K562 (cell line): ENCODE data around the gene COP1. TPM values are rescaled to one million over a fixed set of nuclear protein-coding genes. Genes with fewer than 3 reads are reported as not detected.

Source experiments
- ATAC-seq: fragments of 200-7000 bp; cut with Tn5 transposase; 3 replicates; pipeline ENCODE4 v1.9.1; 2020; ENCODE audit warnings: moderate library complexity
- BruUV-seq: library from RNA; stranded (reverse); fragments of 400-500 nt; replicated peaks from 2 replicates; lab custom pipeline; 2021; lab: Mats Ljungman, UMichigan
- CTCF ChIA-PET: fragments of 300-600 bp; formaldehyde crosslinking; extraction: SDS; loops from one replicate; lab custom pipeline; 2021; ENCODE audit warnings: low intra/inter-chr PET ratio; lab: Yijun Ruan, JAX
- POLR2A ChIA-PET: fragments of 300-600, 350-650 bp; sonication (Branson Sonifier 250); formaldehyde crosslinking; extraction: SDS; loops from one replicate; lab custom pipeline; 2021; ENCODE audit warnings: antibody characterized with exemption, inconsistent platforms; lab: Yijun Ruan, JAX
- DNase-seq, 4 experiments: peaks; one replicate each; pipeline versions ENCODE4 v3.0.0 to v3.0.0-alpha.2; 2011 to 2018; ENCODE audit warnings: low spot score in 3 of 4, mixed read lengths in 3 of 4; ENCODE audit errors: extremely low read depth in 1 of 4
- FAIRE-seq: peaks from 2 replicates; lab custom pipeline; 2011; peaks lifted over from hg19 to GRCh38; lab: Jason Lieb, UNC
- H2AFZ ChIP-seq: 2 replicates; pipeline ENCODE4 v1.6.0; 2011; ENCODE audit warnings: low read depth, low read length, control low read depth, inconsistent platforms
- H3K27ac ChIP-seq: fragments of 200-600 bp; 3 replicates; pipeline ENCODE4 v1.8.0; 2011; ENCODE audit warnings: low read depth, mild to moderate bottlenecking, control low read depth, inconsistent platforms, low read length, moderate library complexity, mixed read lengths; ENCODE audit errors: extremely low read depth
- H3K27me3 ChIP-seq, 2 experiments: fragments of 300-600 bp in 1 of 2; 2 replicates in 1 of 2; 3 replicates in 1 of 2; pipeline versions ENCODE4 v1.6.0 to v1.8.0; 2011; ENCODE audit warnings: inconsistent platforms in 2 of 2, low read length in 2 of 2, mild to moderate bottlenecking in 1 of 2, mixed read lengths in 1 of 2, moderate library complexity in 1 of 2; ENCODE audit not compliant: control insufficient read depth in 2 of 2, insufficient read depth in 2 of 2
- H3K36me3 ChIP-seq: fragments of 300-600 bp; 3 replicates; pipeline ENCODE4 v1.8.0; 2011; ENCODE audit warnings: mild to moderate bottlenecking, low read length, inconsistent platforms; ENCODE audit not compliant: control insufficient read depth, insufficient read depth
- H3K4me1 ChIP-seq, 2 experiments: fragments of 200-600 bp in 1 of 2; replicated peaks in 1 of 2; 2 replicates in 1 of 2; 3 replicates in 1 of 2; pipeline versions ENCODE4 v1.5.1 to v1.8.0; 2011; ENCODE audit warnings: inconsistent platforms in 2 of 2, low read length in 2 of 2, mild to moderate bottlenecking in 1 of 2, mixed read lengths in 1 of 2, moderate library complexity in 1 of 2; ENCODE audit not compliant: control insufficient read depth in 2 of 2, insufficient read depth in 2 of 2
- H3K4me2 ChIP-seq: 2 replicates; pipeline ENCODE4 v1.6.1; 2011; ENCODE audit warnings: low read length, control low read depth, inconsistent platforms, mixed read lengths; ENCODE audit not compliant: insufficient read depth
- H3K4me3 ChIP-seq: fragments of 200-600 bp; sonication (generic), shearing (Covaris generic); 2 replicates; pipeline ENCODE4 v1.5.1; 2016; ENCODE audit warnings: control low read depth, inconsistent platforms
- H3K79me2 ChIP-seq: fragments of 200-600 bp; 3 replicates; pipeline ENCODE4 v1.8.0; 2011; ENCODE audit warnings: low read length, inconsistent platforms; ENCODE audit not compliant: control insufficient read depth, insufficient read depth
- H3K9ac ChIP-seq, 2 experiments: 2 replicates each; pipeline versions ENCODE4 v1.6.0 to v1.6.1; 2011; ENCODE audit warnings: low read depth in 2 of 2, low read length in 2 of 2, control low read depth in 1 of 2, inconsistent platforms in 1 of 2, mild to moderate bottlenecking in 1 of 2, mixed read lengths in 1 of 2; ENCODE audit not compliant: insufficient read depth in 1 of 2
- H3K9me1 ChIP-seq: one replicate; pipeline ENCODE4 v1.6.0; 2011; ENCODE audit warnings: inconsistent platforms, mild to moderate bottlenecking, low read length, moderate library complexity; ENCODE audit not compliant: control insufficient read depth, insufficient read depth
- H3K9me3 ChIP-seq: replicated peaks from 2 replicates; pipeline ENCODE4 v1.5.1; 2011; ENCODE audit warnings: low read depth, low read length, inconsistent platforms; ENCODE audit not compliant: control insufficient read depth, insufficient read depth
- H4K20me1 ChIP-seq: replicated peaks from 2 replicates; pipeline ENCODE4 v1.6.1; 2011; ENCODE audit warnings: low read length, inconsistent platforms, mixed read lengths; ENCODE audit not compliant: control insufficient read depth, insufficient read depth
- FOXK1 ChIP-seq: sonication (generic); formaldehyde crosslinking; IDR thresholded peaks from 2 replicates; pipeline ENCODE4 v1.8.0; 2022; ENCODE audit warnings: missing genetic modification reagents, mild to moderate bottlenecking, borderline replicate concordance
- HDGF ChIP-seq: fragments of 450-650 bp; IDR thresholded peaks from 2 replicates; pipeline ENCODE4 v1.6.1; 2016
- MCM2 ChIP-seq: fragments of 450-650 bp; IDR thresholded peaks from 2 replicates; pipeline ENCODE4 v1.6.1; 2017; ENCODE audit warnings: low read depth, mild to moderate bottlenecking
- MTF1 ChIP-seq: fragments of 250-450 bp; sonication (Bioruptor Pico); IDR thresholded peaks from 2 replicates; pipeline ENCODE4 v1.9.0; 2021; ENCODE audit warnings: moderate library complexity, mild to moderate bottlenecking, inconsistent platforms, borderline replicate concordance
- PML ChIP-seq: IDR thresholded peaks from 2 replicates; pipeline ENCODE4 v1.6.1; 2012; ENCODE audit warnings: low read length, inconsistent platforms
- SLC30A9 ChIP-seq: fragments of 250-450 bp; sonication (Bioruptor Pico); IDR thresholded peaks from 2 replicates; pipeline ENCODE4 v1.8.0; 2022; ENCODE audit warnings: mild to moderate bottlenecking, moderate library complexity
- TBL1XR1 ChIP-seq, 2 experiments: IDR thresholded peaks; 2 replicates each; pipeline ENCODE4 v1.6.1; 2012; ENCODE audit warnings: improper control_type of control experiment in 2 of 2, low read length in 2 of 2, mild to moderate bottlenecking in 1 of 2
- ZBED1 ChIP-seq: IDR thresholded peaks from 2 replicates; pipeline ENCODE4 v1.6.1; 2014
- ZKSCAN3 ChIP-seq: fragments of 250-450 bp; sonication (Bioruptor Pico); IDR thresholded peaks from 2 replicates; pipeline ENCODE4 v1.4.0; 2020
- ZNF124 ChIP-seq: sonication (generic); formaldehyde crosslinking; IDR thresholded peaks from 2 replicates; pipeline ENCODE4 v1.8.1; 2022; ENCODE audit warnings: missing genetic modification reagents
- ZNF197 ChIP-seq: fragments of 200-800 bp; sonication (Bioruptor generic); IDR thresholded peaks from 2 replicates; pipeline ENCODE4 v1.6.1; 2016; ENCODE audit warnings: low read depth, missing genetic modification characterization, missing compliant biosample characterization
- WGBS: fragments of 100-300 bp; shearing (Covaris generic); methylation state at CpG from one replicate; pipeline ENCODE4 v1.1.6; 2016; ENCODE audit warnings: low coverage, mixed read lengths; ENCODE audit not compliant: insufficient coverage; ENCODE audit errors: missing lambda C conversion rate; 5-methylcytosine and 5-hydroxymethylcytosine counted together
- in situ Hi-C: fragments of 300-500 bp; cut with MboI; formaldehyde crosslinking; loops from 4 replicates; pipeline ENCODE4 v1.15.0; 2018; ENCODE audit warnings: inconsistent platforms, mixed read lengths
- intact Hi-C: fragments of 100-400 bp; cut with micrococcal nuclease; formaldehyde crosslinking; loops from 2 replicates; pipeline ENCODE4 v1.14.2; 2022
- polyA plus RNA-seq, 8 experiments: library from polyadenylated mRNA; depleted of rRNA in 4 of 8; stranded (reverse) in 5 of 8; unstranded in 3 of 8; fragments of >200 nt; fragmentation: Nextera tagmentation in 2 of 8; fragmentation: Illumina TruSeq in 1 of 8; extraction: Ambion mirVana in 2 of 8; extraction: Trizol in 1 of 8; gene quantifications; 2 replicates each; pipeline versions ENCODE4 v1.2.1 to v1.2.3, GENCODE V29; 2011 to 2014; ENCODE audit warnings: inconsistent platforms in 1 of 8, missing spikeins in 1 of 8
- total RNA-seq, 7 experiments: library from RNA; depleted of rRNA in 6 of 7; stranded (reverse); fragments of >200 nt in 6 of 7; fragmentation: Illumina TruSeq in 2 of 7; extraction: Trizol in 2 of 7; gene quantifications; 2 replicates each; pipeline versions ENCODE4 v1.2.1 to v1.2.3, GENCODE V29; 2011 to 2021; ENCODE audit warnings: low replicate concordance in 1 of 7
- TF ChIP-seq, protein P1 (sequence below): sonication (generic); IDR thresholded peaks from 2 replicates; pipeline ENCODE4 v1.6.1; 2016
- TF ChIP-seq, protein P2 (sequence below): fragments of 450-650 bp; formaldehyde crosslinking; IDR thresholded peaks from 2 replicates; pipeline ENCODE4 v1.4.0; 2020; ENCODE audit warnings: mild to moderate bottlenecking, mixed read lengths
- TF ChIP-seq, protein P3 (sequence below): fragments of 250-450 bp; sonication (Bioruptor Pico); IDR thresholded peaks from 2 replicates; pipeline ENCODE4 v1.5.1; 2021; ENCODE audit warnings: mild to moderate bottlenecking

Gene COP1
- total and polyA plus RNA-seq, 9 of the 15 experiments (the other 6 are each of a cell fraction or from before 2014, with no cell fraction given) = 25.8 to 77.7 (median 58.6) TPM

DNA sequence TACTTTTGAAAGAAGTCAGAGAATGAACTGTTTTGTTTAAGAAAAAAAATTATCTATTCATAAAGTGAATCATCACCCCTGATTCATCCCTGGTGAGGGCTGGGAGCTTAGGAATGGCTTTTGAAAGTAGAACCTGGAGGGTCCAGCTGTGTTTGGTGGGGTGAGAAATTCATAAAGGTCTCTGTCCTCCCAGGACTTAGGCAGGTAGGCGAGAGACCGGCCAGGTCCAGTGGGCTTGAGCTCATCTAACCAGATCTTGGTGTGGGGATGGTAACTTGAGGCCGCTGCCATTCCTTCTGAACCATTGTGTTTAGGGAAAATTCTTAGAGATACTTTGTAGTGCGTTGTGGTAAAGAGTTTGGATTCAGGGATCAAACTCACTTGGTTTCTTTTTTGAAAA is 306.9 kb downstream of the COP1 start:
- TF ChIP-seq ZBED1 (no peak), ZNF197 (CRISPR knock-in tag) (no peak), HDGF (no peak), FOXK1 (no peak), MTF1 (no peak), TBL1XR1 (IDR thresholded peaks at IDR 0.05; ENCODE audit: low read length in 2 of 2) (no peak), PML (no peak), ZNF124 (no peak), SLC30A9 (CRISPR knock-in tag) (no peak), MCM2 (no peak), ZKSCAN3 (CRISPR knock-in tag) (no peak)
- TF ChIP-seq, protein P1, sequence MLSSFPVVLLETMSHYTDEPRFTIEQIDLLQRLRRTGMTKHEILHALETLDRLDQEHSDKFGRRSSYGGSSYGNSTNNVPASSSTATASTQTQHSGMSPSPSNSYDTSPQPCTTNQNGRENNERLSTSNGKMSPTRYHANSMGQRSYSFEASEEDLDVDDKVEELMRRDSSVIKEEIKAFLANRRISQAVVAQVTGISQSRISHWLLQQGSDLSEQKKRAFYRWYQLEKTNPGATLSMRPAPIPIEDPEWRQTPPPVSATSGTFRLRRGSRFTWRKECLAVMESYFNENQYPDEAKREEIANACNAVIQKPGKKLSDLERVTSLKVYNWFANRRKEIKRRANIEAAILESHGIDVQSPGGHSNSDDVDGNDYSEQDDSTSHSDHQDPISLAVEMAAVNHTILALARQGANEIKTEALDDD = no peak
- TF ChIP-seq, protein P2, sequence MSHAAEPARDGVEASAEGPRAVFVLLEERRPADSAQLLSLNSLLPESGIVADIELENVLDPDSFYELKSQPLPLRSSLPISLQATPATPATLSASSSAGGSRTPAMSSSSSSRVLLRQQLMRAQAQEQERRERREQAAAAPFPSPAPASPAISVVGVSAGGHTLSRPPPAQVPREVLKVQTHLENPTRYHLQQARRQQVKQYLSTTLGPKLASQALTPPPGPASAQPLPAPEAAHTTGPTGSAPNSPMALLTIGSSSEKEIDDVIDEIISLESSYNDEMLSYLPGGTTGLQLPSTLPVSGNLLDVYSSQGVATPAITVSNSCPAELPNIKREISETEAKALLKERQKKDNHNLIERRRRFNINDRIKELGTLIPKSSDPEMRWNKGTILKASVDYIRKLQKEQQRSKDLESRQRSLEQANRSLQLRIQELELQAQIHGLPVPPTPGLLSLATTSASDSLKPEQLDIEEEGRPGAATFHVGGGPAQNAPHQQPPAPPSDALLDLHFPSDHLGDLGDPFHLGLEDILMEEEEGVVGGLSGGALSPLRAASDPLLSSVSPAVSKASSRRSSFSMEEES = no peak
- TF ChIP-seq, protein P3, sequence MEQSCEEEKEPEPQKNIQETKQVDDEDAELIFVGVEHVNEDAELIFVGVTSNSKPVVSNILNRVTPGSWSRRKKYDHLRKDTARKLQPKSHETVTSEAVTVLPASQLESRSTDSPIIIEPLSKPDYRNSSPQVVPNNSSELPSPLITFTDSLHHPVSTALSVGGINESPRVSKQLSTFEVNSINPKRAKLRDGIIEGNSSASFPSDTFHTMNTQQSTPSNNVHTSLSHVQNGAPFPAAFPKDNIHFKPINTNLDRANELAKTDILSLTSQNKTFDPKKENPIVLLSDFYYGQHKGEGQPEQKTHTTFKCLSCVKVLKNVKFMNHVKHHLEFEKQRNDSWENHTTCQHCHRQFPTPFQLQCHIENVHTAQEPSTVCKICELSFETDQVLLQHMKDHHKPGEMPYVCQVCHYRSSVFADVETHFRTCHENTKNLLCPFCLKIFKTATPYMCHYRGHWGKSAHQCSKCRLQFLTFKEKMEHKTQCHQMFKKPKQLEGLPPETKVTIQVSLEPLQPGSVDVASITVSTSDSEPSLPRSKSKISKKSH (CRISPR knock-in tag) = no peak
- Histone ChIP-seq H3K9me1 (no peaks in the 10 kb centered on the region), H3K4me3 (no peak overlapping the region), H3K36me3 (no peaks in the 10 kb centered on the region), H3K4me1 (no peaks in the 10 kb centered on the region), H3K79me2 (no peaks in the 10 kb centered on the region), H3K27ac (no peak overlapping the region), H4K20me1 (no peaks in the 10 kb centered on the region), H3K9me3 (no peaks in the 10 kb centered on the region), H3K9ac (no peak overlapping the region), H2AFZ (no peak overlapping the region), H3K4me2 (no peak overlapping the region), H3K27me3 (peaks cover 3 to 11% of the 10 kb centered on the region in 2 experiments; a peak in 2 of 5 replicates)
- POLR2A ChIA-PET = no interaction called here
- ATAC-seq = no peak
- CTCF ChIA-PET = no interaction called here
- FAIRE-seq = no peak
- BruUV-seq = no TSS peak
- in situ Hi-C loops (no loop called here), intact Hi-C loops (no loop called here)
- DNase-seq = no peak
- 0% methylated on average over 4 of the region's 4 CpGs for WGBS
